Dedifferentiated amniotic fluid mesenchymal stem cell (primary cell): ENCODE results near the gene TASOR2.

ENCODE experiments used
- DNase-seq: peaks from one replicate; pipeline ENCODE4 v3.0.0-alpha.2; 2016; ENCODE audit errors: extremely low spot score

TASOR2 gene

GRCh38 chr10:5655121-5655520, 29.5 kb upstream of the TASOR2 start:
- DNase-seq = no peak

DNA sequence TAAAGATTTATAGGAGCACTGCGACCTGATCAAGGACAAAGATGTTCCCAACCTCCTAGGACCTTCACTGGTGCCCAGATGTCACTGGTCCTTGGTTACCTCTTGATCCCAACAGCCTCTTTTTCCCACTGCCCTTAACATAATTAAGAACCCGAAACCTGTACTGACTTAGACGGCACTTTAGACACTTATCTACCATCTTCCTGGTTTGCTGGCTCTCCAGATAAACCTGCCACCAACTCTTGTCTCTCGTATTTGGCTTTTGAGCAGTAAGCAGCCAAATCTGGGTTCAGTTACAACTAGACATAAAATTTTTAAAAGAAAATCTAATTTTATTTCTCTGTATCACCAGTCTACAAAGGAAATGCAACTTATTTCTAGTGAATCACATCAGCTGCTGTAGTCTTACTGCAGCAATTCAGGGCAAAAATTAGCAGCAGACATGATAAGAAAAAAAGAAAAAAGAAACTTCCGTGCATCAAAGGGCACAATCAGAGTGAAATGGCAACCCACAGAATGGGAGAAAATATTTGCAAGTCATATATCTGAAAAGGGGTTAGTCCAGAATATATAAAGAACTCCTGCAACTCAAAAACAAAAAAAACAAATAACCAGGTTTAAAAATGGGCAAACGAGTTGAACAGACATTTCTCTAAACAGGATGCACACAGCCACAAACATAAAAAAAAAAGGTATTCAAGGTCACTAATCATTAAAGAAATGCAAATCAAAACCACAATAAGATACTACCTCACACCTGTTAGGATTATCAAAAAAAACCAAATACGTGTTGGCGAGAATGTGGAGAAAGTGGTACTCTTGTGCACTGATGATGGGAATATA, 27.7 kb upstream of the TASOR2 start:
- no peak for DNase-seq

DNA sequence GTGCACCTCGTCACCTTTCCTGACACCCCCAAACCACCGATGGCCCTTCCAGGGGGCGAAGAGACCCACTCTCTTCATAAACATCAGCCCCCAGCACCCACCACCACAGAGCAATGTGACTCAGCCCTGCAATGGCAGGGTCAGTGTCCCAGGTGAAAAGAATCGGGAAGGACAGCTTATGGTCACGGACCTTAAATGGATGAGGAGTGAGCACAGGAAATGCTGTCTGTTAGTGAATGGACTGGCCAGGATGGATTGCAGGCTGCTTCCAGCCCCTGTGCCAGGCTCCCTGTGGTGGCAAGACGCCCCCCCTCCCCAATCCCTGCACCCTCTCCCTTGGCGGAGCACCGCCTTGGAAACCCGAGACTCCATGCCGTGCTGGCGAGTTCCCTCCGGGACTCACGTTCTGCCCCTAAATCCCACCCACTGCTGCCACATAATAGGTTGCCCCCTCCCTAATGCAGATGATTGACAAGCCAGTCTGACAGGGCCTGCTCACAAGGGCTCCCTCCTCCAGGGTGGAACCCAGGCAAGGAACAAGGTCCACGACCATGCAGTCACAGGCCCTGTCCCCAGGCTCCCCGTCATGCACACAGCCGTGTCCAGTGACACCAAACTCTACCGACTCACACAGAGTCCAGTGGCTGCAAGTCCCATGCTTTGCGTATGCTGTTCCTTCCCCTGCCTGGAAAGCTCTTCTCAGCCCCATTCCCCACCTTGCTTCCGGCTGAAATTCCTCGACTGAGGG, 25.6 kb upstream of the TASOR2 start:
- DNase-seq = no peak

- DNase-seq = no peak
These were observed 24.7 kb upstream of the TASOR2 start for GRCh38 chr10:5659702-5660528.

DNA sequence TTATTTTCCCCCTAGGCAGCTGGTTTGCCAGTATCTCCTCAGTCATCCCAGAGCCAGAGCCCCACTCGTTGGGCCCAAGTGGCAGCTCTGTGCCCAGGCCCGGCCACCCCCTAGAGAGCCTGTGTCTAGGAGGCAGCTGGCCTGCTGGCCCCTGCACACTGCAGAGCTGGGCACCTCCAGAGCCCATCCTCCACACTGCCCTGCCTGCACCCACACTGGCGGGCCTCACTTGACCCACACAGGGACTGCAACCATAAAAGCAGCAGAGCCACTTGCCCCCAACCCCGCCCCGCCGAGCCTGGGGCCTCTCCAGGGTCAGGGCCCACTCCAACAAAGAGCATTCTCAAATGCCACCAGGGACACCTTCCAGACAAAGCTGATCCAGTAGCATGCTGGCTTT, 23.6 kb upstream of the TASOR2 start:
- no peak for DNase-seq

DNA sequence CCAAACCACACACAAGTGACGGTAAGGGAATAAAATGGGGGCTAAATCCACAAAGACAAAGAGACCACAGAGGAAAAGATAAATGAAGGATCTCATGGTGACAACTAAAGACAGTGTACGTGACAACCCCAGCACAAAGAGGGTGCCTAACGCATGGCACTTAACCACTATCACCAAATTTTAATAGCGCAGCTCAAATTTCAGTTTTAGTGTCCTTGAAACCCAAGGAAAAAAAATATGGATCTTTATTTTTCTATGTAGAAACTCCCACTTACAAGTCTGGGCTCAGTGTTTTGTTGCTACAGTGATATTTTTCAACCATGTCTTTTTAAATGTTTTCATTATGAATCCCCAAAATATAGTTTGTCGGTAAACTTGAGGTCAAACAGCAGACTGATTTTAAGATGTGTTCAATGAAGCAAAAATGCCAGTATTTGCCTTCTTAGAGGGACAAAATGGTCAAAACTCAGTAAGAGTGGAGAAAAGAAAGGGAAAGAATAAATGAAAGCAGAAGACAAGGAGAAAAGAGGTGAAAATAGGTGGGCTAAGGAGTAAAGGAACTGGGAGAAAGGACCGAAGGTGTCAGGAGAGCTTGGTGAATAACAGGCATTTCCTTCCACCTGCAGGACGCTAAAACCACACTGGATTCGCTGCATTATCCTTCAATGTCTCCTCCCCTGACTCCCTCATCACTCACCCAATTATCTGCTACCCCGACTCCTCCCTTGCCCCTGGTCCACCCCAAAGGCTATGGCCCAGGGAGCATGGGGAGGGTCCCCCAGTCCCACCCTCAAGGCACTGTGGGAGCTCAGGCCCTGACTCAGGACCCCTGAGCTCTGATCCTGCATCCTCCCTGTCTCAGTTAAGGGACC, 21.7 kb upstream of the TASOR2 start:
- DNase-seq = no peak

DNA sequence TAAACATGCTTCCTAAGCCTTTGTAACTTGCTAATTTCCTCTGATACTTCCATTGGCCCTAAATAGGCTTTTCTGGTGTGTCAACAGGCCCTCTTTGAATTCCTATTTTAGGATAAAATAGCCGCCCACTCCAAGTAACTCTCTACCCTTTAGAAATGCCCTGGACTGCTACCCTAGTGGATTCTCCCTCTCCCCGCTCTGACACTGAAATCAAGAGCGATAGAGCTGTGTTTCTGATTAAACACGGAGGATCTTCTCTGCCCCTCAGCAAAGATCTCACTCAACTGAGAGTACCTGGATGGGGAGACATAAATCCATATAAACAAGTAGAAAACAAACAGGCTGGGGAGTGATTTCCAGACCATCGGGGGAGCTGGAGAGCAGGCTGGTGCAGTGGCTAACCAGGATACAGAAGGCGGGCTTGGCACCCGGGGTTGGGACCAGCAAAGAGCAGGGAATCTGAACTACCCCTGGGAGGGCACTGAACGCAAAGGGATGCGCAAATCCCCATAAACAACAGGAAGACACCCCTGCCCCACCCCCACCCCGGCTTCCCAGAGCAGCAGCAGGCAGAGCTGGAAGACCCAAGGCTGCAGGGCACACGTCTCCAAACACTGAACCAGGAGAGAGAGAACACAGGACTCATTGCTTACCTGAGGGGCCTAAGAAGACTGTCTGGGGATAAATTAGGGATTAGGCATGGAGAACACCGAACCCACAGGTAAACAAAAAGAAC, 20.8 kb upstream of the TASOR2 start:
- no peak for DNase-seq

DNA sequence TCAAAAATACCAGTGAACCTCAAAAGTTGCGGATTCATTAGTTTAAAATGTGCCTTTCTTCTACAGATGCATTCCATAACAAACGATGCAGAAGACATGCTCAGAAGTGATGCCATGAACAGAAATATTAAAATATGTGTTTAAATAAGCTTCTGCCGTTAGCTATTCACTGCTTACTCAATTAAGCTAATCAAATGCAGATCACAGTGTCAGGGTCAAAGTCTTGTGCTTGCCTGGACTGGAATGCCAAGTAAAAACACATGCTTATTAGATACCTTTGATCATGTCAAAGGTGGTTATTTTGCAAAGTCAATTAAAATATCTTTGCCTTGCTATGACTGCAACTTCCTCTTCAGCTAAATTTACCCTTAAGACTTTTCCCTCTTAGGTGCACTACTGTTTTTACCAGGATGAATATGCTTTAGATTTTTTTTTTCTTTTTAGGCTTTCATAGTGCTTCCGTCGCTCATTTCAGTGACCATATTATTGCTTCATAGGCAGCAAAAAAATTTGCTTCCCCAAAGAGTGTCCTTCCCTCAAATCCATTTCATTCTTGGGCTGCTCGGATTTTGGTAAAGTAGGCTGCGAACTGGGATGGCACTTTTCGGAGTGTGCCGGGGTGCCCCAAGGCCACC, 19.1 kb upstream of the TASOR2 start:
- no peak for DNase-seq

- DNase-seq = no peak
These were observed 18.4 kb upstream of the TASOR2 start, which contains the start of gene ASB13 for GRCh38 chr10:5666008-5666840. TSS of gene ASB13 (minus strand) at chr10:5666595. CDS start at chr10:5666551, 44 bp downstream.

- no peak for DNase-seq
These were observed 17.6 kb upstream of the TASOR2 start for GRCh38 chr10:5666841-5667630.

- DNase-seq = no peak
These were observed 16.2 kb upstream of the TASOR2 start for GRCh38 chr10:5668429-5668828.

- no peak for DNase-seq
These were observed 15.0 kb upstream of the TASOR2 start for GRCh38 chr10:5669604-5670003.

DNA sequence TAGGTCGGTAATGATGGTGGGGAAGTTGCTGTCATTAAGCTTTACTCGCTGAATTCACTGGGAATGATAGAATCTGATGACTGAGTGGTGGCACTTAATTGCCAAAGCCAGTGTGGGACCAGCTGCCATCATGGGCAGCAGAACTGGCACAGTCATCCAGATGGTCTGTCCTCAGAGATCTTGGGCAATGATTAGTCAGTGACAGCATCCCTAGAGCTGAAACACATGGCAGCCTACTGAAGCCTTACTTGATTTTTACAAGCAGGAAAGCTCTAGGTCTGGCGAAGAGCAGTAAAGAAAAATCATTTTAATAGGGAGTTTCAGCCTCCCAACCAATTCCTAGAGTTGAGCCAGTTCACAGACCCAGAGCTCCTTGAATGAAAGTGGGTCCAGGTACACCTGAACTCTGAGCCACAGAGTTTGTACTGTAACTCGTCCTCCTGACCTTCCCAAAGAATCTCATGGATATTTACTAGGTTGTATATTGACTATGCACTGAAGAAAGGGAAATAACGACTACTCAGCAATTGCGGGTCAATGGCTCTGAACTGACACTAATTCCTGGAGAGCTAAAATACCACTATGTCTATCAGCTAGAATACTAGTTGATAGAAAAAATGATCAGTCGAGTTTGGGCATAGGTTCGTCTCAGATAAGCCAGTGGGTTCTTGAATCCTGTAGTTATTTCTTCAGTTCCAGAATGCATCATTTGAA, 13.8 kb upstream of the TASOR2 start:
- no peak for DNase-seq

GRCh38 chr10:5678397-5679036, 6.1 kb upstream of the TASOR2 start:
- no peak for DNase-seq

DNA sequence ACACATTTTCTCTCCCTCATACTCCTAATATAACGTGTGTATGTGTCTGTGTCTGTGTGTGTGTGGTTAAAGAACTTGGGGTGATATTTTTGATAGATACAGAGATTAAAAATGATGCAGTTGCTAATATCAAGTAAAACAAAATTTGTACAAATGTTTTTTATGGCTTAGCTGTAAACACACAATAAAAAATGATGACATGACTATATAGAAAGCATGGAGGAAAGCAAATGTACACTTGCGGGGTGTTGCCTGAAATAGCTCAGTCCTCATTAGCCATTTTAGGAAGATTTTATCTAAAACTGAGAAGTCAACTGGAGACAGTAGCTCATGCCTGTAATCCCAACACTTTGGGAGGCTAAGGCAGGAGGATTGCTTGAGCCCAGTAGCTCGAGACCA, 5.6 kb upstream of the TASOR2 start:
- DNase-seq = no peak

- no peak for DNase-seq
These were observed 5.0 kb upstream of the TASOR2 start for GRCh38 chr10:5679606-5680005.

GRCh38 chr10:5681930-5682329, 2.7 kb upstream of the TASOR2 start:
- no peak for DNase-seq
